Naive B cell (primary cell): ENCODE results near the gene CEP72. TPM values are rescaled to one million over a fixed set of nuclear protein-coding genes. Genes with fewer than 3 reads are reported as not detected.
A peak's percentile ranks its signal among the peaks of the same experiment; 100 is the strongest.
"Not testable (repeated sequence)": the region's sequence is repeated elsewhere in the genome, so short reads cannot be mapped to it uniquely, and the experiment has no call there.

Experiments
- ATAC-seq, 2 donors: fragments of 150-1000 bp; cut with Tn5 transposase; 2 replicates each; pipeline ENCODE4 v1.10.0; 2021; ENCODE audit warnings: low read depth in 2 of 2, mild to moderate bottlenecking in 2 of 2, moderate library complexity in 2 of 2
- DNase-seq: peaks from one replicate; pipeline ENCODE4 v3.0.0; 2022
- H3K27ac Mint-ChIP-seq, 6 donors: one replicate each; pipeline ENCODE4 v1.8.0; 2020 to 2022; ENCODE audit warnings: mild to moderate bottlenecking in 6 of 6, mixed read lengths in 6 of 6, moderate library complexity in 5 of 6, inconsistent platforms in 2 of 6
- H3K27me3 Mint-ChIP-seq, 3 donors: one replicate each; pipeline ENCODE4 v1.8.0; 2021 to 2022; ENCODE audit warnings: mixed read lengths in 3 of 3, mild to moderate bottlenecking in 1 of 3
- H3K36me3 Mint-ChIP-seq, 2 donors: one replicate each; pipeline ENCODE4 v1.8.0; 2020 to 2022; ENCODE audit warnings: mixed read lengths in 2 of 2, inconsistent platforms in 1 of 2, mild to moderate bottlenecking in 1 of 2
- H3K4me1 Mint-ChIP-seq, 3 donors: one replicate each; pipeline ENCODE4 v1.8.0; 2020 to 2022; ENCODE audit warnings: mixed read lengths in 3 of 3, inconsistent platforms in 1 of 3, mild to moderate bottlenecking in 1 of 3, moderate library complexity in 1 of 3
- H3K4me3 Mint-ChIP-seq, 8 donors: one replicate each; pipeline ENCODE4 v1.8.0; 2020 to 2022; ENCODE audit warnings: mild to moderate bottlenecking in 8 of 8, mixed read lengths in 8 of 8, moderate library complexity in 8 of 8, inconsistent platforms in 2 of 8
- H3K9me3 Mint-ChIP-seq, 7 donors: one replicate each; pipeline ENCODE4 v1.8.0; 2020 to 2022; ENCODE audit warnings: mixed read lengths in 7 of 7, mild to moderate bottlenecking in 5 of 7, inconsistent platforms in 2 of 7, moderate library complexity in 1 of 7
- polyA plus RNA-seq, 6 donors: library from polyadenylated mRNA; unstranded; fragments of 300-500 nt; fragmentation: Illumina TruSeq; gene quantifications; one replicate each; pipeline ENCODE4 v1.2.3, GENCODE V29; 2021; ENCODE audit warnings: low read depth in 6 of 6

The CEP72 gene
- polyA plus RNA-seq, 6 donors from 2014 or later: 1.9 to 7.8 (median 2.9) TPM; not detected in 1

DNA sequence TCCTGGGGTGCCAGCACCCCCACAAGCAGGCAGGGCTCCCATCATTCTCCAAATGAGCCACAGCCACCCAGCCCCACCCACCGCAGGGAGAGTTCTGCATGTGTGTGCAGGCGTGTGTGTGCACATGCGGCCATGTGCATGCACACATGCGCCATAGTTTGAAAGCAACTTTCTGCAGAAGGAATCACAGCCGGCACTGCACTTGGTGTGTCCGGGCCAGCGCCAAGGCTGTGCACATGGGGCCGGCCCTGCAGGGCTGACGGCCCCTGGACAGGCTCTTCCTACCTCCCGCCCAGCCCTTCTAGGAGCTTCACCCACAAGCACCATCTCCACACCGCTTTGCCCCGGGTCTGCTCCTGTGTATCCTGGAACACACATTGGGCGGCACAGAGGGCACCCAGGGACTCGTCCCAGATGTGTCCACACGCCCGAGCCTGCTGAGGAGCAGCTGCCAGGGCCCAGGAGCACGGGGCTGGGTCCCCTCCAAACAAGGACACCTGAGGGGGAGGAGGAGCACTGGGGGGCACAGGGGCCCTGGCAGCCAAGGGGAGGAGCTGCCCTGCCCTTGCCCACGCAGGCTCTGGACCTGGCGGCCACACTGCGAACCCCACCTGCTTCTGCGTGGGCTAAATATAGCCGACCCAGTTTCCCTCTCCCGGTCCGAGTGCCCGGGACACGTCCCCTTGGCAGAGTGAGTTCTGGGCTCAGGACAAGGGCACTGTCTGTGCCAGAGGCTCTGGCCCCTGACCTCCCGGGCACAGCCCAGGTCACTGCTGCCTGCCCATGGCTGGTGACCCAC is 61.9 kb downstream of the CEP72 start:
- ATAC-seq (no peak), DNase-seq (no peak)
- Mint-ChIP-seq H3K27ac (no peak overlapping the region), H3K9me3 (no peaks in the 10 kb centered on the region), H3K27me3 (peaks cover 6 to 44% (median 9%) of the 10 kb centered on the region in 3 donors), H3K4me3 (peak overlapping the region in 1 of 8 donors; percentile 2), H3K4me1 (peaks cover 7 to 20% (median 8%) of the 10 kb centered on the region in 3 donors), H3K36me3 (no peaks in the 10 kb centered on the region)

DNA sequence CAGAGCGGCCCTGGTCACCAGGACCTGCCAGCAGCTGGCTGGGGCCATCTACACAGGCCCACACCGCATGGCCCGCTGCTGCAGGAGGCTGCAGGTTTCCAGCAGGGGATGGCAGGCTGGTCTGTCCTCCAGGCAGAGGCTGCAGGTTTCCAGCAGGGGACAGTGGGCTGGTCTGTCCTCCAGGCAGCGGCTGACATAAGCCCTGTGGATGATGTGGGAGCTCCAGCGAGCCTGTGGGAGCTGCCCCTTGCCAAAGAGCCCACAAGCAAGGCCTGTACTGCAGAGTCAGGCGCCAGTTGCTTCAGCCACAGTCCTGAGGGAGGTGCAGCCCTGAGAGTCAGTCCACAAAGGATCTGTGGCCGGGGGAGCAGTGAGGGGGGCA is 62.5 kb downstream of the CEP72 start:
- DNase-seq (no peak), ATAC-seq (no peak)
- peaks cover 7 to 20% (median 8%) of the 10 kb centered on the region in 3 donors for H3K4me1 Mint-ChIP-seq
- H3K27me3 Mint-ChIP-seq: peaks cover 6 to 44% (median 9%) of the 10 kb centered on the region in 3 donors
- no peaks in the 10 kb centered on the region for H3K36me3 Mint-ChIP-seq
- no peaks in the 10 kb centered on the region for H3K9me3 Mint-ChIP-seq
- H3K4me3 Mint-ChIP-seq: no peak overlapping the region
- no peak overlapping the region for H3K27ac Mint-ChIP-seq

DNA sequence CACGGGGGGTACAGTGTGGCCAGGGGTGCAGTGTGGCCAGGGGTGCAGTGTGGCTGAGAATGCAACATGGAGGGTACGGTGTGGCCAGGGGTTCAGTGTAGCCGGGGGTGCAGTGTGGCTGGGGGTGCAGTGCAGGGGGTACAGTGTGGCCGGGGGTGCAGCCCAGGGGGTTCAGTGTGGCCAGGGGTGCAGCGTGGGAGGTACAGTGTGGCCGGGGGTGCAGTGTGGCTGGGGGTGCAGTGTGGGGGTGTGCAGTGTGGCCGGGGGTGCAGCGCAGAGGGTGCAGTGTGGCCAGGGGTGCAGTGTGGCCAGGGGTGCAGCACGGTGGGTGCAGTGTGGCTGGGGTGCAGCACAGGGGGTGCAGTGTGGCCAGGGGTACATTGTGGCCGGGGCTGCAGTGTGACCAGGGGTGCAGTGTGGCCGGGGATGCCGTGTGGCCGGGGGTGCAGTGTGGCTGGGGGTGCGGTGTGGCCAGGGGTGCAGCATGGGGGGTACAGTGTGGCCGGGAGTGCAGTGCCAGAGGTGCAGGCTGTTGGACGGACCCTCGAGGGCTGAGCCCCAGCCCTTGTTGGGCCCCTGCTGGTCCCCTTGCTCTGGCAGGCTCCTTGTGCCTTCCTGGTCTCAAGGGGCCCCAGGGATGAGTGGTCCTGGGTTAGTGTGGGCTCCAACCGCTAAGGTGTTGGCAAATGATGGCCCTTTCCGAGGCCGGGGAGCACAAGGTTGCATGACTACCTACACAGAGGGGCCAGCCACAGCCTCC is 63.2 kb downstream of the CEP72 start:
- ATAC-seq: no peak

DNA sequence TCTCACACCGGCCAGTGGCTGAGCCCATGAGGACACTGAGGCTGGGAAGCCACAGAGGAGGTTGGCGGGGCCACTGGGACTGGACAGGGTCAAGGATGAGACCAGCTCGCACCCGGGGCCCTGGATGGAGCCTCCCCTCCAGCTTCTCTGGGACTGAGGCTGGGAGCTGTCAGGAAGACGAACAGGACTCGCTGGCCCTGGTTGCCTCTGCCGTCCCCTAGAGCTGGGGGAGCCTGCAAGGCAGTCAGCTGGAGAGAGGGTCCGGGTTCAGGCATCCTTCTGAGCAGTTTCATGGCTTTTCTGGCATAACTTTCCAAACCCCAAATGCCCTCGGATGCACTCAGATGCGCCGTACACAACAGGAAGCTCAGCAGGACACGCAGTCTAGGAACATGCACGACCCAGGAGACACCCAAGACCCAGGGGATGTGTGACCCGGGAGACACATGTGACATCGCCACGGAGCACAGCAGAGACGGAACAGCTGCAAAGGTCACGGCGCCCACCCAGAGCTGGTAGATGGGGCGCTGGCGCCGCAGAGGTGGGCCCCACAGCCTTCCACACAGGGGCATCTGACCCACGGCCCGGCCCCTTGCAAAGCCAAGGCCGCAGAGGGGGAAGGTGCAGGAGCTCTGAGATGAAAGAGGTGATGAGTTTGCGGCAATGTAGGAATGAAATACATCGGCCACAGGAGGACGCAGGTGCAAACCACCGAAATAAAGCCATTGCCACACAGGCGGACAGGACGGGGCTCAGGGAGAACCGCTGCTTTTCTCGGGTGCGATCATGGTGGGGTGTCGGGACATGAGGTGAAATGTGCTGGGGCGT is 63.9 kb downstream of the CEP72 start:
- Mint-ChIP-seq H3K27ac (peak overlapping the region in 1 of 6 donors; percentile 76), H3K27me3 (peaks cover 6 to 44% (median 9%) of the 10 kb centered on the region in 3 donors), H3K4me3 (no peak overlapping the region), H3K9me3 (no peaks in the 10 kb centered on the region), H3K36me3 (no peaks in the 10 kb centered on the region), H3K4me1 (peaks cover 7 to 20% (median 8%) of the 10 kb centered on the region in 3 donors)
- DNase-seq (no peak), ATAC-seq (no peak)

More for the DNA sequence above, 63.2 kb downstream of the CEP72 start:
- no peak for DNase-seq
- peaks cover 6 to 44% (median 9%) of the 10 kb centered on the region in 3 donors for H3K27me3 Mint-ChIP-seq
- no peaks in the 10 kb centered on the region for H3K9me3 Mint-ChIP-seq
- peaks cover 7 to 20% (median 8%) of the 10 kb centered on the region in 3 donors for H3K4me1 Mint-ChIP-seq
- H3K36me3 Mint-ChIP-seq: no peaks in the 10 kb centered on the region
- no peak overlapping the region for H3K27ac Mint-ChIP-seq
- H3K4me3 Mint-ChIP-seq: no peak overlapping the region

DNA sequence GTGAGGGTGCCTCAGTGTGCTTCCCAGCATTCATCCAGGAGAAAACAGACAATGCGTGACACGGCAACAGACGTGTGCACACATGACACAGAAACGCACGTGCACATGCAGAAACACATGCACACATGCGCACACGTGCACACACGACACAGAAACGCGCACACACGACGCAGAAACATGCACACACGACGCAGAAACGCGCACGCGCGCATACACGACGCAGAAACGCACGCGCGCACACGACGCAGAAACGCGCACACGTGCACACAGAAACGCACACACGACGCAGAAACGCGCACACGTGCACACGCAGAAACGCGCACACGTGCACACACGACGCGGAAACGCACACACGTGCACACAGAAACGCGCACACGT is 64.5 kb downstream of the CEP72 start:
- H3K9me3 Mint-ChIP-seq: no peaks in the 10 kb centered on the region
- no peaks in the 10 kb centered on the region for H3K36me3 Mint-ChIP-seq
- no peak overlapping the region for H3K27ac Mint-ChIP-seq

DNA sequence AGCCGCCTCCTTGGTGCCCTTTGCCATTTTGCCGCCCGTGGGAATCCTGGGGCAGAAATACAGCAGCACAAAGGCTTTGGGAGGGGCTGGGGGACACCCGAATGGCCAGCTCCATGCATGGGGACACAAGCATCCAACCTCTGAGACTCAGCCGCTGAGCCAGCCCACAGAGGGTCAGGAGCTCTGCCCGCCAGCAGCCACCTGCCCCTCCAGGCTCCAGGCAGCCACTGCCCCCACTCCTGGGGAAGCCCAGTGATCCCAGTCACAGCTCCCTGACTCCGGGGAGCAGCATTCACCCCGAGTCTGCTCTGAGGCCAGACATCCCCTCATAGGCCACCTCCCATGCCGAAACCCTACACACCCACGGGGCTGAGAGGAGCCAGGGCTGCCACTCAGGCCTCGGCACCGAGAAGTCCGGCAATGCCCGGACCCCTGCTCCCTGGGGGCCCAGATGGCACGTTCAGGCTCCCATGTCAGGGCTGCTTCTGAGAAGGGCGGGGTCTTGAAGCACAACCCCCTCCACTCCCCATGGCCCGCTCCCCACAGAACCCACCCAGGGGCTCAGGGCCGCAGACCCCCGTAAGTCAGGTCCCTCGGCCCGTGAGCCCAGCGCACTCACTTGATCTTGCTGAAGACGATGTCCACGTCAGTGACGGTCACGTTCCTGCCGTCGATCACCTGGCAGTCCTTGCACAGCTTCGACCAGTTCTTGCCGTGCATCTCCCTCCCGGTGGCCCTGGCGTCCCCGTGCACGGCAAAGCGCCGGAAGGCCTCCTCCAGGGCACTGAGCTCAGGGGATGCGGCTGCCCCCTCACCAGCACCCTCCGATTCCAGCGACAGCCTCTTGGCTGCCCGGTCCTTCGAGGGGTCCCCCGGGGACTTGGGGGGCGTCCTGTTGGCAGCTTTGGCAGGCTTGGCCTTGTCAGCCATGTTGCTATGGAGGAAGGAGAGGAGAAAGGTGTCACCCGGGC is 65.3 kb downstream of the CEP72 start:
- H3K4me3 Mint-ChIP-seq: no peak overlapping the region
- ATAC-seq (no peak), DNase-seq (no peak)
- peaks cover 4 to 14% (median 7%) of the 10 kb centered on the region in 3 donors for H3K4me1 Mint-ChIP-seq
- peaks cover 6 to 38% (median 6%) of the 10 kb centered on the region in 3 donors for H3K27me3 Mint-ChIP-seq
- H3K36me3 Mint-ChIP-seq: no peaks in the 10 kb centered on the region
- peak overlapping the region in 1 of 6 donors; percentile 52 for H3K27ac Mint-ChIP-seq
- no peaks in the 10 kb centered on the region for H3K9me3 Mint-ChIP-seq

More for the DNA sequence above, 64.5 kb downstream of the CEP72 start:
- ATAC-seq (no peak), DNase-seq (no peak)
- Mint-ChIP-seq H3K4me3 (no peak overlapping the region), H3K27me3 (peaks cover 6 to 44% (median 9%) of the 10 kb centered on the region in 3 donors), H3K4me1 (peaks cover 7 to 20% (median 7%) of the 10 kb centered on the region in 3 donors)

DNA sequence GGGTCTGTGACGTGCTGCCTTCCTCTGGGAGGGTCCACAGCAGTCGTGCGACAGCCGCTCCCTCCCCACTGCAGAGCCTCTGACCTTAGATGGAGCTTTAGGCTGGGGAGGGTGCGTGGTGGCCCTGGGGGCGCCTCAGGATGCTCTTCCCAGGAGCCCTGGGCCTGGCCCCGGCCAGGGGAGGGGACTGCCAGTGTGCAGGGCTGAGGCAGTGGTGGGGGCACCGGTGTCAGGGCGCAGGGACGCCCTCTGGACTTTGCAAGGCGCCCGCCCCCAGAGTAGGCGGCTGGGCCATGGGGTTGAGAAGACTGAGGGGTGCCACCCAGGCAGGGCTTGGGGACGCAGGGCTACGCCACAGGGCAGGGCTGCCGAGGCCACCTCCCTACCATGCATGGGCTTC is 66.4 kb downstream of the CEP72 start:
- H3K4me3 Mint-ChIP-seq, H3K36me3 Mint-ChIP-seq, H3K4me1 Mint-ChIP-seq, H3K9me3 Mint-ChIP-seq, ATAC-seq, DNase-seq, H3K27ac Mint-ChIP-seq: not testable (repeated sequence)
- H3K27me3 Mint-ChIP-seq: peaks cover 0 to 28% (median 0%) of the 10 kb centered on the region in 3 donors

DNA sequence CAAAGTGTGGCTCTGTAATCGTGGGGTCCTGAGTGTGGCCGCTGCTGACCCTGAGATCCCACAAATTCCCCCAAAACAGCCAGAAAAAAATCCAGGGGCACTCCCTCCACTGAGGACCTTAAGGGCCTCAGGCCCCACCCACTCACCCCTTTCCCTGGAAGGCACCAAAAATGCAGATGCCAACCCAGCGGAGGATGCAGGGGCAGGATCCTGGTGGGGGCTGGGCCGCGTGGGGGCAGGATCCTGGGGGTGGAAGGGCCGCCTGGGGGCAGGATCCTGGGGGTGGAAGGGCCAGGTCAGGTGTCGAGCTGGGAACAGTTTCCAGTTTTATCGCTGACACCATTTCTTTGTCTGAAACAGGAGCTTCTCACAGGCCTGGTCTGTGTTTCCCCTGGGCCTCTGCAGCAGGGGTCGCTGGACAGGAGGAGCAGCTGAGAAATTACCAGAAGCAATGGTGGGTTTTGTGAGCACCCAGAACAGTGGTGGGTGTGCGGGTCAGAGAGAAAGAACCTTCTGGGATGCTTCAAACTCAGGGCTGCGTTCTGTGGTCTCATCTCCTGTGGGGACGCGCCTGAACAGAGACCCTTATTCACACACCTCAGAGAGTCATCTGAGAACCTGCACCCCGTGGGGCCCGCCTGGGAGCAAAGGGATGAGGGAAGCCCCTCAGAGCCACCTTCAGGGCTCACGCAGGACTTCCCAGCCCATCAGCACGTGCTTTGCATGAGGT is 67.2 kb downstream of the CEP72 start:
- peaks cover 0 to 25% (median 0%) of the 10 kb centered on the region in 3 donors for H3K27me3 Mint-ChIP-seq
- H3K9me3 Mint-ChIP-seq, H3K27ac Mint-ChIP-seq, ATAC-seq, H3K4me3 Mint-ChIP-seq, H3K36me3 Mint-ChIP-seq, H3K4me1 Mint-ChIP-seq, DNase-seq: not testable (repeated sequence)

DNA sequence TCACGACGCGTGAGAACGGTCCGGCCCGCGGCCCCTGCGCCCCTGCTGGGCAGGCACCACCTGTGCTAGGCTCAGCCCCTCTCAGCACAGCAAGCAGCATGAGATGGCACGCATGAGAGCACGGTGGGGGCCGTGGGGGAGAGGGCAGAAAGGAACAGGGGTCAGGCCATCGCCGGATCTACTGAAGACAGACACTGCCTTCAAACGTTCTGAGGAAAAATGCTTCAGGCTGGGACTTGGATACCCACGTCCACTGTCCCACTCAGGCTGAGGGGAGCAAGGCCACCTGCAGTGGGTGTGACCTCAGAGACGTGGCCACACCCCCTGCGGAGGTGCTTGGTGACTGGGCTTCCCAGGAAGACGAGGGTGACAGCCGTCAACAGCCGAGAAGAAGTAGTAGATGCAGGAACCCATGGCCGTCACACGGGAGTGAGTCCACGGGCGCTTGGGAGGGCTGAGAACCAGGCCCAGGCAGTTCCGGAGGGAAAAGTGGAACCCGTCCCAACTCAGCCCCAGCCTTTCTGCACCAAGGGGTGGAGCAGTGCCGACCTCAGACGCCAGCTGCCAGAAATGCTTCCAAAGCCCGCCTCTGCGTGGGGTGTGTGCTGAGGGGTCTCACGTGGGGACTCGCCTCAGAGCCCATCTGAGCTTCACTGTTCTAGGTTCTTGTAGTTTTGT is 68.1 kb downstream of the CEP72 start:
- H3K4me3 Mint-ChIP-seq, H3K36me3 Mint-ChIP-seq, H3K9me3 Mint-ChIP-seq, ATAC-seq, H3K27ac Mint-ChIP-seq, H3K4me1 Mint-ChIP-seq, DNase-seq: not testable (repeated sequence)
- H3K27me3 Mint-ChIP-seq: peaks cover 0 to 29% (median 9%) of the 10 kb centered on the region in 3 donors

DNA sequence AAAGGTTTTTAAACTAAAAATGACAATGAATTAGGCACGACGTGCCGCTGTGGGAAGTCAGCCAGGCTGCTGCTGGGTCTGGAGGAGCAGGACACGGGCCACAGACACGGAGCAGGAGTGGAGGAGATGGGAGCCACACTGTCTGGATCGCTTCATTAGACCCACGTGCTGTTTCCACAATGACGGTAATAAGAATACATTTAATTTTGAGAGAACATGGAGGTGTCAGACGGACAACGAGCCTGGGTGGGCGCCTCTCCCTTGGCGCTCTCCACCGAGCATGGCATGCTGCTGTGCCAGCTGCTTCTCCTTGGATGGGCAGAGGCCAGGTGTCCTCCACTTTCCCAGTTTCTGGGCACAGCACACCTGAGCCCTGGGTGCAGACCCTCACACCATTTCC is 68.7 kb downstream of the CEP72 start:
- not testable (repeated sequence) for H3K27ac Mint-ChIP-seq, H3K9me3 Mint-ChIP-seq, H3K4me1 Mint-ChIP-seq, ATAC-seq, H3K36me3 Mint-ChIP-seq, DNase-seq, H3K4me3 Mint-ChIP-seq
- peaks cover 0 to 32% (median 10%) of the 10 kb centered on the region in 3 donors for H3K27me3 Mint-ChIP-seq

DNA sequence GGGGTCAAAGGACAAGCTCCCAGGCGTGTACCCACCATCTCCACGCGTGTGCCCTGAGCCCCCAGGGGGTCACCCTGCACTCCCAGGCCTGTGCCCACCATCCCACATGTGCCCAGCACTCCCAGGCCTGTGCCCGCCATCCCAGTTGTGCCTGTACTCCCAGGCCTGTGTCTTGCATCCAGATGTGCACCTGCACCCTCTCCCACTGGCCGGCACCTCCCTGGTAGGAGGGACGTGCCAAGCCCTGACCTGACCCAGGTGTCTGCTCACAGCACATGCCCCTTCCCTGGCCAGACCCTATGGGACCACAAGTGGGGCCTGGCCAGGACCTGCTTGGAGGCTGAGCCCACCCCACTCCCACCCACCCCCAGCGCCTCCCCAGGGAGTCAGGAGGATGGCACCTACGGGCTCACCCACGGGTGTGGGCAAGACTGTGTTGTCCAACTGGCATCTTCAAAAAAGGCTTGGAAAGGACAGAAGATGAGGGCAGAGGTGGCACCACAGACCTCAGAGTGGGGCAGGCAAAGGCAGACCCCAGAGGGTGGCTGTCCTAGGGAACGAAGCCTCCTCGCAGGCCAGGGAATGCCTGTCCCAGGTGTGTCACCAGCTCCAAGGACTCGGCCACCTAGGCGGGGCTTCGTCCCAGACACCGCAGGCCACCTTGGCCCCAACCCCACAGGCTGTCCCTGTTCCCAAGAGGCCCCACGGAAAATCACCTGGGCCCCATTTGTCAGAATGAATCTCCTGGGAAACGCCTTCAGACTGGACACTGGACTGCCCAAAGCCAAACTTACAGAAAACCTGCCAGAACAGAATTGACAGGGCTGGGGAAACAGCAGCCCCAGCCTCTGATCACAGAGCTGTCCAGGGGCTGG is 69.4 kb downstream of the CEP72 start:
- not testable (repeated sequence) for H3K4me3 Mint-ChIP-seq, H3K27ac Mint-ChIP-seq, ATAC-seq, H3K9me3 Mint-ChIP-seq, H3K36me3 Mint-ChIP-seq, DNase-seq, H3K4me1 Mint-ChIP-seq
- peaks cover 0 to 29% (median 10%) of the 10 kb centered on the region in 3 donors for H3K27me3 Mint-ChIP-seq
